ENCODE results near the gene TPST2.

Gene TPST2

GRCh38 chr22:26502688-26503561, 87.0 kb downstream of the TPST2 start:
- DNase-seq (ENCODE audit: low read depth in 2 of 2, low spot score in 1 of 2) = peak in 1 of 2 donors; percentile 30

GRCh38 chr22:26501996-26502395, 87.9 kb downstream of the TPST2 start:
- no peak for DNase-seq (ENCODE audit: low read depth in 2 of 2, low spot score in 1 of 2)

GRCh38 chr22:26499188-26499703, 90.7 kb downstream of the TPST2 start:
- DNase-seq (ENCODE audit: low read depth in 2 of 2, low spot score in 1 of 2) = no peak

- no peak for DNase-seq (ENCODE audit: low read depth in 2 of 2, low spot score in 1 of 2)
These were observed 93.5 kb downstream of the TPST2 start for GRCh38 chr22:26496456-26496855.

GRCh38 chr22:26494506-26494905, 95.4 kb downstream of the TPST2 start:
- no peak for DNase-seq (ENCODE audit: low read depth in 2 of 2, low spot score in 1 of 2)

- DNase-seq (ENCODE audit: low read depth in 2 of 2, low spot score in 1 of 2) = no peak
These were observed 97.7 kb downstream of the TPST2 start for GRCh38 chr22:26492220-26492619.

- no peak for DNase-seq (ENCODE audit: low read depth in 2 of 2, low spot score in 1 of 2)
These were observed 100.4 kb downstream of the TPST2 start for GRCh38 chr22:26489447-26490036.

- no peak for DNase-seq (ENCODE audit: low read depth in 2 of 2, low spot score in 1 of 2)
These were observed 101.9 kb downstream of the TPST2 start for GRCh38 chr22:26487996-26488395.

- DNase-seq (ENCODE audit: low read depth in 2 of 2, low spot score in 1 of 2) = no peak
These were observed 103.5 kb downstream of the TPST2 start for GRCh38 chr22:26486394-26486793.

GRCh38 chr22:26485806-26486390, 104.0 kb downstream of the TPST2 start:
- DNase-seq (ENCODE audit: low read depth in 2 of 2, low spot score in 1 of 2) = no peak

GRCh38 chr22:26485013-26485412, 104.9 kb downstream of the TPST2 start:
- DNase-seq (ENCODE audit: low read depth in 2 of 2, low spot score in 1 of 2) = no peak

GRCh38 chr22:26484360-26484706, 105.6 kb downstream of the TPST2 start:
- no peak for DNase-seq (ENCODE audit: low read depth in 2 of 2, low spot score in 1 of 2)

- peak; percentile 80 to 83 for DNase-seq (ENCODE audit: low read depth in 2 of 2, low spot score in 1 of 2)
These were observed 106.2 kb downstream of the TPST2 start, which contains the start of the genes HPS4 and SRRD for GRCh38 chr22:26483439-26484359. TSS of gene HPS4 (minus strand) at chr22:26483783. CDS start at chr22:26481762, 2,021 bp downstream. TSS of gene SRRD (plus strand) at chr22:26483877. CDS start at chr22:26483891, 14 bp downstream.

- no peak for DNase-seq (ENCODE audit: low read depth in 2 of 2, low spot score in 1 of 2)
These were observed 106.9 kb downstream of the TPST2 start for GRCh38 chr22:26483043-26483438.

- DNase-seq (ENCODE audit: low read depth in 2 of 2, low spot score in 1 of 2) = no peak
These were observed 107.8 kb downstream of the TPST2 start for GRCh38 chr22:26482161-26482560.

- DNase-seq (ENCODE audit: low read depth in 2 of 2, low spot score in 1 of 2) = no peak
These were observed 108.2 kb downstream of the TPST2 start for GRCh38 chr22:26481694-26482093.

GRCh38 chr22:26481112-26481693, 108.7 kb downstream of the TPST2 start:
- no peak for DNase-seq (ENCODE audit: low read depth in 2 of 2, low spot score in 1 of 2)

- no peak for DNase-seq (ENCODE audit: low read depth in 2 of 2, low spot score in 1 of 2)
These were observed 109.4 kb downstream of the TPST2 start for GRCh38 chr22:26480611-26480932.

GRCh38 chr22:26479792-26480610, 109.9 kb downstream of the TPST2 start:
- no peak for DNase-seq (ENCODE audit: low read depth in 2 of 2, low spot score in 1 of 2)
